H1 (cell line): Measurements from ENCODE around the gene KLF18. TPM values are rescaled to one million over a fixed set of nuclear protein-coding genes. Genes with fewer than 3 reads are reported as not detected.

Source experiments
- CBX5 ChIP-seq: fragments of 300-800, 300-1000 bp; sonication (generic); IDR thresholded peaks from 2 replicates; pipeline ENCODE4 v1.7.1; 2016; ENCODE audit warnings: antibody characterized with exemption, low read length, low read depth
- CTCF ChIP-seq, 3 experiments: IDR thresholded peaks; 1 replicate in 2 of 3; 2 replicates in 1 of 3; pipeline versions ENCODE4 v1.5.1 to v1.6.1; 2011; ENCODE audit warnings: low read length in 3 of 3, mild to moderate bottlenecking in 3 of 3, inconsistent platforms in 2 of 3, low read depth in 1 of 3, moderate library complexity in 1 of 3; ENCODE audit not compliant: insufficient read depth in 1 of 3; ENCODE audit errors: control extremely low read depth in 1 of 3
- FOSL1 ChIP-seq: IDR thresholded peaks from 2 replicates; pipeline ENCODE4 v1.6.1; 2011; ENCODE audit warnings: mild to moderate bottlenecking, low read depth, low read length, moderate library complexity; ENCODE audit not compliant: insufficient read depth
- SP4 ChIP-seq: IDR thresholded peaks from 2 replicates; pipeline ENCODE4 v1.6.1; 2012; ENCODE audit warnings: low read length, inconsistent platforms
- polyA plus RNA-seq, 7 experiments: library from polyadenylated mRNA; depleted of rRNA in 3 of 7; stranded (reverse) in 5 of 7; unstranded in 2 of 7; fragments of >200 nt in 5 of 7; fragments of 200-250 nt in 2 of 7; gene quantifications; 1 replicate in 5 of 7; 2 replicates in 1 of 7; 4 replicates in 1 of 7; pipeline versions ENCODE4 v1.2.1 to v1.2.3, GENCODE V29; 2011 to 2013; ENCODE audit warnings: missing spikeins in 2 of 7, mixed read lengths in 2 of 7
- total RNA-seq: library from RNA; stranded (reverse); fragmentation: NEBNext Ultra II Directional; extraction: Animal tissue kit (Norgen Biotek cat#: 25700); gene quantifications from 2 replicates; pipeline ENCODE4 v1.2.1, GENCODE V29; 2021

KLF18 gene
- total and polyA plus RNA-seq, 2 of the 8 experiments (the other 6 are each of a cell fraction or from before 2014, with no cell fraction given), result 0.09 to 0.15 TPM

GRCh38 chr1:44090429-44091252, 50.8 kb downstream of the KLF18 start (continued):
- no peak for TF ChIP-seq CTCF (IDR thresholded peaks at IDR 0.05; ENCODE audit: control extremely low read depth in 1 of 3, insufficient read depth in 1 of 3, low read depth in 1 of 3, low read length in 3 of 3)
- TF ChIP-seq CBX5, result no peak
- TF ChIP-seq SP4, result no peak
- TF ChIP-seq FOSL1, result no peak
